ENCODE measurements around the gene FFAR1.

- TF ChIP-seq POLR2A (IDR thresholded peaks at IDR 0.05), result no peak
- no peak for TF ChIP-seq CTCF (IDR thresholded peaks at IDR 0.05)
Observed at GRCh38 chr19:35369522-35369921, 21.8 kb downstream of the FFAR1 start.

Data from body of pancreas (tissue), 4 donors.